WTC11 (cell line): ENCODE data around the gene GJA3. TPM values are rescaled to one million over a fixed set of nuclear protein-coding genes. Genes with fewer than 3 reads are reported as not detected.

Experiments
- ATAC-seq: fragments of 200-7000 bp; cut with Tn5 transposase; 2 replicates; pipeline ENCODE4 v1.10.0; 2021; ENCODE audit warnings: mild to moderate bottlenecking, moderate library complexity
- CTCF ChIA-PET: fragments of 300-600 bp; sonication (Branson Sonifier 250); formaldehyde crosslinking; loops from one replicate; lab custom pipeline; 2021; ENCODE audit warnings: antibody characterized with exemption; lab: Charles Lee
- POLR2A ChIA-PET: fragments of 350-600 bp; sonication (Branson Sonifier 250); formaldehyde crosslinking; loops from one replicate; lab custom pipeline; 2021; ENCODE audit warnings: antibody characterized with exemption; lab: Charles Lee
- DNase-seq: peaks from one replicate; pipeline ENCODE4 v3.0.0; 2021; ENCODE audit warnings: low spot score
- H3K27ac Mint-ChIP-seq: 2 replicates; pipeline ENCODE4 v1.8.0; 2021; ENCODE audit warnings: mixed read lengths
- H3K27me3 Mint-ChIP-seq: 2 replicates; pipeline ENCODE4 v1.8.0; 2021; ENCODE audit warnings: low read depth, mild to moderate bottlenecking, moderate library complexity, mixed read lengths
- H3K36me3 Mint-ChIP-seq: 2 replicates; pipeline ENCODE4 v1.8.0; 2021; ENCODE audit warnings: mixed read lengths
- H3K4me1 Mint-ChIP-seq: 2 replicates; pipeline ENCODE4 v1.8.0; 2022; ENCODE audit warnings: mixed read lengths
- H3K4me3 Mint-ChIP-seq: 2 replicates; pipeline ENCODE4 v1.8.0; 2021; ENCODE audit warnings: mild to moderate bottlenecking, moderate library complexity, mixed read lengths
- H3K9me3 Mint-ChIP-seq: 2 replicates; pipeline ENCODE4 v1.8.0; 2021; ENCODE audit warnings: mixed read lengths
- CBFB ChIP-seq: sonication (generic); formaldehyde crosslinking; IDR thresholded peaks from 2 replicates; pipeline ENCODE4 v1.8.1; 2022; ENCODE audit warnings: mild to moderate bottlenecking, low read depth, missing genetic modification reagents
- ESRRA ChIP-seq: sonication (generic); formaldehyde crosslinking; IDR thresholded peaks from 2 replicates; pipeline ENCODE4 v1.8.1; 2022; ENCODE audit warnings: mild to moderate bottlenecking, missing genetic modification reagents, borderline replicate concordance
- ETV6 ChIP-seq: sonication (generic); formaldehyde crosslinking; IDR thresholded peaks from 2 replicates; pipeline ENCODE4 v1.8.1; 2022; ENCODE audit warnings: mild to moderate bottlenecking, missing genetic modification reagents
- FOXP1 ChIP-seq: sonication (generic); formaldehyde crosslinking; IDR thresholded peaks from 2 replicates; pipeline ENCODE4 v1.8.0; 2022; ENCODE audit warnings: missing genetic modification reagents, mild to moderate bottlenecking, moderate library complexity, borderline replicate concordance
- NFE2L1 ChIP-seq: sonication (generic); formaldehyde crosslinking; IDR thresholded peaks from 2 replicates; pipeline ENCODE4 v1.8.1; 2023; ENCODE audit warnings: missing genetic modification reagents
- NR1H2 ChIP-seq: sonication (generic); formaldehyde crosslinking; IDR thresholded peaks from 2 replicates; pipeline ENCODE4 v1.9.0; 2021; ENCODE audit warnings: mild to moderate bottlenecking, moderate library complexity, missing genetic modification reagents
- NR3C1 ChIP-seq: sonication (generic); formaldehyde crosslinking; conservative IDR thresholded peaks from 2 replicates; pipeline ENCODE4 v1.8.1; 2023; ENCODE audit warnings: low read depth, mild to moderate bottlenecking, missing genetic modification reagents
- OVOL2 ChIP-seq: fragments of 250-450 bp; sonication (Bioruptor Pico); IDR thresholded peaks from 2 replicates; pipeline ENCODE4 v1.9.0; 2021; ENCODE audit warnings: mild to moderate bottlenecking, borderline replicate concordance
- SMAD3 ChIP-seq: sonication (generic); formaldehyde crosslinking; IDR thresholded peaks from 2 replicates; pipeline ENCODE4 v1.8.0; 2022; ENCODE audit warnings: missing genetic modification reagents, mild to moderate bottlenecking, borderline replicate concordance
- SOX15 ChIP-seq: fragments of 250-450 bp; sonication (Bioruptor Pico); IDR thresholded peaks from 2 replicates; pipeline ENCODE4 v1.9.0; 2021; ENCODE audit warnings: mild to moderate bottlenecking
- TEAD1 ChIP-seq: sonication (generic); formaldehyde crosslinking; IDR thresholded peaks from 2 replicates; pipeline ENCODE4 v1.8.0; 2022; ENCODE audit warnings: mild to moderate bottlenecking, missing genetic modification reagents
- TP53 ChIP-seq: sonication (generic); formaldehyde crosslinking; IDR thresholded peaks from 2 replicates; pipeline ENCODE4 v1.8.1; 2023; ENCODE audit warnings: mild to moderate bottlenecking, missing genetic modification reagents
- ZNF121 ChIP-seq: sonication (generic); formaldehyde crosslinking; IDR thresholded peaks from 2 replicates; pipeline ENCODE4 v1.8.0; 2023; ENCODE audit warnings: missing genetic modification reagents
- ZNF396 ChIP-seq: fragments of 250-450 bp; sonication (Bioruptor Pico); IDR thresholded peaks from 2 replicates; pipeline ENCODE4 v1.8.0; 2021; ENCODE audit warnings: mild to moderate bottlenecking, moderate library complexity, borderline replicate concordance
- ZNF671 ChIP-seq: fragments of 250-450 bp; sonication (Bioruptor Pico); IDR thresholded peaks from 2 replicates; pipeline ENCODE4 v1.8.0; 2021; ENCODE audit warnings: mild to moderate bottlenecking
- total RNA-seq: library from RNA; stranded (reverse); gene quantifications from 3 replicates; pipeline ENCODE4 v1.2.3, GENCODE V29; 2021
- TF ChIP-seq, protein P1 (sequence below): fragments of 250-450 bp; sonication (Bioruptor Pico); IDR thresholded peaks from 2 replicates; pipeline ENCODE4 v1.8.0; 2021; ENCODE audit warnings: mild to moderate bottlenecking
- TF ChIP-seq, protein P2 (sequence below): sonication (generic); formaldehyde crosslinking; IDR thresholded peaks from 2 replicates; pipeline ENCODE4 v1.8.1; 2022; ENCODE audit warnings: low read depth, missing genetic modification reagents, borderline replicate concordance
- TF ChIP-seq, protein P3 (sequence below): sonication (generic); formaldehyde crosslinking; IDR thresholded peaks from 2 replicates; pipeline ENCODE4 v1.8.1; 2023; ENCODE audit warnings: mild to moderate bottlenecking, missing genetic modification reagents, moderate library complexity
- TF ChIP-seq, protein P4 (sequence below): sonication (generic); formaldehyde crosslinking; conservative IDR thresholded peaks from 2 replicates; pipeline ENCODE4 v1.8.1; 2022; ENCODE audit warnings: mild to moderate bottlenecking, missing genetic modification reagents
- TF ChIP-seq, protein P5 (sequence below): sonication (generic); formaldehyde crosslinking; IDR thresholded peaks from 2 replicates; pipeline ENCODE4 v1.8.1; 2023; ENCODE audit warnings: mild to moderate bottlenecking, missing genetic modification reagents
- TF ChIP-seq, protein P6 (sequence below): sonication (generic); formaldehyde crosslinking; IDR thresholded peaks from 2 replicates; pipeline ENCODE4 v1.8.1; 2022; ENCODE audit warnings: mild to moderate bottlenecking, missing genetic modification reagents, moderate library complexity, borderline replicate concordance
- TF ChIP-seq, protein P7 (sequence below): fragments of 200-600 bp; IDR thresholded peaks from 2 replicates; pipeline ENCODE4 v1.8.0; 2022; ENCODE audit warnings: antibody characterized with exemption

GJA3 gene
- total RNA-seq, 1 experiment from 2014 or later, result 0.48 TPM

DNA sequence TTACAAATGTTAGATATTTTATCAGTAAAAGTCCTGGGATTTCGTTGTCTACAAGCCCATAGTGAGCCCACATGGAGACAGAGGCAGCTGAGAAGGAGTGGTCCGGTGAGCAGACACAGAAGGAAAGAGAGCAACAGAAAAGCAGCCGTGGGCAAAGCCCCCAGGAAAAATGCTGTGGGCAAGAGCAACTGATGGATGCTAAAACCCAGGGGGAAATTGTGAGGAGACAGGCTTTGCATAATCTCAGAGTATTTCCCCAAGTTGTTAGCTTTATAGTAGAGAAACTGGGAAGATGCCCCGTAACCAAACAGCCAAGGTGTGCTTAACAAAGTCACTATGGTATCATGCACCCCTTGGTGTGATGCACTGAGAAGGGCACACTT lies 35.1 kb downstream of the GJA3 start (continued):
- TF ChIP-seq, protein P1, sequence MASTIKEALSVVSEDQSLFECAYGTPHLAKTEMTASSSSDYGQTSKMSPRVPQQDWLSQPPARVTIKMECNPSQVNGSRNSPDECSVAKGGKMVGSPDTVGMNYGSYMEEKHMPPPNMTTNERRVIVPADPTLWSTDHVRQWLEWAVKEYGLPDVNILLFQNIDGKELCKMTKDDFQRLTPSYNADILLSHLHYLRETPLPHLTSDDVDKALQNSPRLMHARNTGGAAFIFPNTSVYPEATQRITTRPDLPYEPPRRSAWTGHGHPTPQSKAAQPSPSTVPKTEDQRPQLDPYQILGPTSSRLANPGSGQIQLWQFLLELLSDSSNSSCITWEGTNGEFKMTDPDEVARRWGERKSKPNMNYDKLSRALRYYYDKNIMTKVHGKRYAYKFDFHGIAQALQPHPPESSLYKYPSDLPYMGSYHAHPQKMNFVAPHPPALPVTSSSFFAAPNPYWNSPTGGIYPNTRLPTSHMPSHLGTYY (CRISPR knock-in tag), result no peak
- TF ChIP-seq, protein P2, sequence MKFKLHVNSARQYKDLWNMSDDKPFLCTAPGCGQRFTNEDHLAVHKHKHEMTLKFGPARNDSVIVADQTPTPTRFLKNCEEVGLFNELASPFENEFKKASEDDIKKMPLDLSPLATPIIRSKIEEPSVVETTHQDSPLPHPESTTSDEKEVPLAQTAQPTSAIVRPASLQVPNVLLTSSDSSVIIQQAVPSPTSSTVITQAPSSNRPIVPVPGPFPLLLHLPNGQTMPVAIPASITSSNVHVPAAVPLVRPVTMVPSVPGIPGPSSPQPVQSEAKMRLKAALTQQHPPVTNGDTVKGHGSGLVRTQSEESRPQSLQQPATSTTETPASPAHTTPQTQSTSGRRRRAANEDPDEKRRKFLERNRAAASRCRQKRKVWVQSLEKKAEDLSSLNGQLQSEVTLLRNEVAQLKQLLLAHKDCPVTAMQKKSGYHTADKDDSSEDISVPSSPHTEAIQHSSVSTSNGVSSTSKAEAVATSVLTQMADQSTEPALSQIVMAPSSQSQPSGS (CRISPR knock-in tag), result no peak
- TF ChIP-seq OVOL2 (no peak), TEAD1 (CRISPR knock-in tag) (no peak), SOX15 (no peak), ZNF671 (CRISPR knock-in tag) (no peak), ESRRA (CRISPR knock-in tag) (no peak), ZNF121 (CRISPR knock-in tag) (no peak), FOXP1 (CRISPR knock-in tag) (no peak), NR3C1 (CRISPR knock-in tag) (no peak)
- TF ChIP-seq, protein P3, sequence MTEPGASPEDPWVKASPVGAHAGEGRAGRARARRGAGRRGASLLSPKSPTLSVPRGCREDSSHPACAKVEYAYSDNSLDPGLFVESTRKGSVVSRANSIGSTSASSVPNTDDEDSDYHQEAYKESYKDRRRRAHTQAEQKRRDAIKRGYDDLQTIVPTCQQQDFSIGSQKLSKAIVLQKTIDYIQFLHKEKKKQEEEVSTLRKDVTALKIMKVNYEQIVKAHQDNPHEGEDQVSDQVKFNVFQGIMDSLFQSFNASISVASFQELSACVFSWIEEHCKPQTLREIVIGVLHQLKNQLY (CRISPR knock-in tag), result no peak
- TF ChIP-seq, protein P4, sequence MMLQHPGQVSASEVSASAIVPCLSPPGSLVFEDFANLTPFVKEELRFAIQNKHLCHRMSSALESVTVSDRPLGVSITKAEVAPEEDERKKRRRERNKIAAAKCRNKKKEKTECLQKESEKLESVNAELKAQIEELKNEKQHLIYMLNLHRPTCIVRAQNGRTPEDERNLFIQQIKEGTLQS (CRISPR knock-in tag), result no peak
- TF ChIP-seq, all 79 proteins: peak for 0

DNA sequence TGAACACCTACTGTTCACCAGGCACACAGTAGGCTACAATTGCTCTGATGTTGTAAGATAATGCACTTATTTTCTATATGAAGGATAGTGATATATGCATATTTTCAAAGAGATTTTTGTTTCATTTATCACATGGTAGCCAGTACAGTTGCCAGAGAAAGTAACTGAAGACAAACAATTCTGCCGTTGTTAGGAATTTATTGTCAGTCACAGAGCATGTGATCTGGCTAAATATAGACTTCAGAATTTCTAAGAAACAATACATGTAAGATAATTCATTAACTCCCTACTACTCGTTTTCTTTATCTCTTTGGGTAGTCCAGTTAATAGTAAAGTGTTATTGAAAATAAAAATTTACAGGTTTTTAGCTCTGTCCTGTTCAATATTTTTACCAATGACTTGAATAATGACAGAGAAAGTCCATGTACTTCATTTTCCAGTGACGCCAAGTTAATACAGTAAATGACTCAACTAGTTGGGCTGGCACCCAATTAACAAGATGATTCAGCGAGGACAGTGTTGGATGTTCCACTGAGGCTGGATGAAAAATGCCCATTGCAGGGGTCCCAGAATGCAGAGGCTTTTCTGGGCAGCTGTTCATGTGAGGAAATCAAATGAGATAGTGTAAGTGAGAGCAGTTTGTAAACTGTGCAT lies 35.6 kb downstream of the GJA3 start:
- ChIA-PET POLR2A (no interaction called here), CTCF (interaction anchor here (1.5 kb wide), 1 partner anchor 9 kb away, joined by 3 read pairs; no protein-coding TSS in a partner anchor)
- H3K4me3 Mint-ChIP-seq, result no peak overlapping the region
- no peaks in the 10 kb centered on the region for H3K9me3 Mint-ChIP-seq
- H3K4me1 Mint-ChIP-seq, result peaks cover 14% of the 10 kb centered on the region
- DNase-seq (no peak), ATAC-seq (no peak)
- peaks cover 8% of the 10 kb centered on the region; the same call in 1 of the 2 replicates for H3K27me3 Mint-ChIP-seq
- no peak overlapping the region for H3K27ac Mint-ChIP-seq
- TF ChIP-seq, protein P5, sequence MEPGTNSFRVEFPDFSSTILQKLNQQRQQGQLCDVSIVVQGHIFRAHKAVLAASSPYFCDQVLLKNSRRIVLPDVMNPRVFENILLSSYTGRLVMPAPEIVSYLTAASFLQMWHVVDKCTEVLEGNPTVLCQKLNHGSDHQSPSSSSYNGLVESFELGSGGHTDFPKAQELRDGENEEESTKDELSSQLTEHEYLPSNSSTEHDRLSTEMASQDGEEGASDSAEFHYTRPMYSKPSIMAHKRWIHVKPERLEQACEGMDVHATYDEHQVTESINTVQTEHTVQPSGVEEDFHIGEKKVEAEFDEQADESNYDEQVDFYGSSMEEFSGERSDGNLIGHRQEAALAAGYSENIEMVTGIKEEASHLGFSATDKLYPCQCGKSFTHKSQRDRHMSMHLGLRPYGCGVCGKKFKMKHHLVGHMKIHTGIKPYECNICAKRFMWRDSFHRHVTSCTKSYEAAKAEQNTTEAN (CRISPR knock-in tag), result no peak
- no peak for TF ChIP-seq ZNF396
- TF ChIP-seq CBFB, result no peak
- no peaks in the 10 kb centered on the region for H3K36me3 Mint-ChIP-seq

DNA sequence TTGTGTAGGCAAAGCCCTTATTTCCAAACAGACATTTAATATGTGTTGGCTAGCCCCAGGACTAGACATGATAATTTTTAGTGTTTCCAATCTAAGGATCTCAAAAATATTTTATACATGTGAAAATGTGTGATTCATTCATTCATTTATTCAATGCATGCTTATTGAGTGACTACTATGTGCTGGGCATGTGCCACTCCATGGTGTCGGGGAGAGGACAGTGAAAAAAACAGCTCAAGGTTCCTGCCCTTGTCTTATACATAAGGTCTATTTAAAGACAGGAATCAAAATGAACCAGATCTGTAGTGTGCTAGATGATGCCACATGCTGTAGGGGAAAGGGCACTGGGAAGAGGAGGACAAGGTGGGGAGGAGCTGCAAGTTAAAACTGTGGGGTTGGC lies 36.5 kb downstream of the GJA3 start:
- Mint-ChIP-seq H3K27me3 (peaks cover 8% of the 10 kb centered on the region; the same call in 1 of the 2 replicates), H3K4me3 (no peak overlapping the region), H3K9me3 (no peaks in the 10 kb centered on the region), H3K36me3 (no peaks in the 10 kb centered on the region), H3K27ac (no peak overlapping the region), H3K4me1 (peaks cover 23% of the 10 kb centered on the region)
- CTCF ChIA-PET, result interaction anchor here (1.5 kb wide), 1 partner anchor 8 kb away, joined by 3 read pairs; no protein-coding TSS in a partner anchor
- DNase-seq, result no peak
- no peak for TF ChIP-seq NR1H2 (CRISPR knock-in tag)
- TF ChIP-seq TP53, result no peak
- no peak for TF ChIP-seq SMAD3 (CRISPR knock-in tag)
- TF ChIP-seq ETV6 (CRISPR knock-in tag), result no peak
- TF ChIP-seq, protein P6, sequence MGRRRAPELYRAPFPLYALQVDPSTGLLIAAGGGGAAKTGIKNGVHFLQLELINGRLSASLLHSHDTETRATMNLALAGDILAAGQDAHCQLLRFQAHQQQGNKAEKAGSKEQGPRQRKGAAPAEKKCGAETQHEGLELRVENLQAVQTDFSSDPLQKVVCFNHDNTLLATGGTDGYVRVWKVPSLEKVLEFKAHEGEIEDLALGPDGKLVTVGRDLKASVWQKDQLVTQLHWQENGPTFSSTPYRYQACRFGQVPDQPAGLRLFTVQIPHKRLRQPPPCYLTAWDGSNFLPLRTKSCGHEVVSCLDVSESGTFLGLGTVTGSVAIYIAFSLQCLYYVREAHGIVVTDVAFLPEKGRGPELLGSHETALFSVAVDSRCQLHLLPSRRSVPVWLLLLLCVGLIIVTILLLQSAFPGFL, result no peak
- TF ChIP-seq, protein P7, sequence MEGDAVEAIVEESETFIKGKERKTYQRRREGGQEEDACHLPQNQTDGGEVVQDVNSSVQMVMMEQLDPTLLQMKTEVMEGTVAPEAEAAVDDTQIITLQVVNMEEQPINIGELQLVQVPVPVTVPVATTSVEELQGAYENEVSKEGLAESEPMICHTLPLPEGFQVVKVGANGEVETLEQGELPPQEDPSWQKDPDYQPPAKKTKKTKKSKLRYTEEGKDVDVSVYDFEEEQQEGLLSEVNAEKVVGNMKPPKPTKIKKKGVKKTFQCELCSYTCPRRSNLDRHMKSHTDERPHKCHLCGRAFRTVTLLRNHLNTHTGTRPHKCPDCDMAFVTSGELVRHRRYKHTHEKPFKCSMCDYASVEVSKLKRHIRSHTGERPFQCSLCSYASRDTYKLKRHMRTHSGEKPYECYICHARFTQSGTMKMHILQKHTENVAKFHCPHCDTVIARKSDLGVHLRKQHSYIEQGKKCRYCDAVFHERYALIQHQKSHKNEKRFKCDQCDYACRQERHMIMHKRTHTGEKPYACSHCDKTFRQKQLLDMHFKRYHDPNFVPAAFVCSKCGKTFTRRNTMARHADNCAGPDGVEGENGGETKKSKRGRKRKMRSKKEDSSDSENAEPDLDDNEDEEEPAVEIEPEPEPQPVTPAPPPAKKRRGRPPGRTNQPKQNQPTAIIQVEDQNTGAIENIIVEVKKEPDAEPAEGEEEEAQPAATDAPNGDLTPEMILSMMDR, result no peak
- no peak for TF ChIP-seq CBFB
- no peak for TF ChIP-seq NFE2L1 (CRISPR knock-in tag)
- TF ChIP-seq, protein P1 (CRISPR knock-in tag), result no peak
- TF ChIP-seq, protein P5 (CRISPR knock-in tag), result no peak
- POLR2A ChIA-PET, result no interaction called here
- no peak for ATAC-seq
